GM20000 (cell line): ENCODE results near the gene RPP21.

Experiments used
- DNase-seq: peaks from one replicate; pipeline ENCODE4 v3.0.0; 2012; ENCODE audit warnings: low spot score
- CTCF ChIP-seq: IDR thresholded peaks from 2 replicates; pipeline ENCODE4 v1.5.1; 2012; ENCODE audit warnings: mild to moderate bottlenecking, control low read depth; ENCODE audit errors: extremely low read depth, missing control alignments

Gene RPP21

GRCh38 chr6:30349421-30350177 lies 4.6 kb downstream of the RPP21 start:
- TF ChIP-seq CTCF = no peak
- DNase-seq = peak; percentile 30

DNA sequence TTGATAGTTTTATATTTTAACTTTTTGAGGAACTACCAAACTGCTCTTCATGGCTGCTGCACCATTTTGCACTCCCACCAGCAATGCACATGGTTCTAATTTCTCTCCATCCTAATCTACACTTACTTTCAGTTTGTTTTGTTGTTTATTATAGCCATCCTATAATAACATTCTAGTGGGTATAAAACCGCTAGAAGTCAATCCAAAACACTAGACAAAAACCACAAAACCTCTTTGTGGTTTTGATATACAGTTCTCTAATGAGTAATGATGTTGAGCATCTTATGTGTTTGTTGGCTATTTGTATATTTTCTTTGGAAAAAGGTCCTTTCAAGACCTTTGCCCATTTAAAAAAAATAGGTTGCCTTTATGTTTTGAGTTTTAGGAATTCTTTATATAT lies 5.6 kb downstream of the RPP21 start:
- DNase-seq = no peak
- no peak for TF ChIP-seq CTCF

DNA sequence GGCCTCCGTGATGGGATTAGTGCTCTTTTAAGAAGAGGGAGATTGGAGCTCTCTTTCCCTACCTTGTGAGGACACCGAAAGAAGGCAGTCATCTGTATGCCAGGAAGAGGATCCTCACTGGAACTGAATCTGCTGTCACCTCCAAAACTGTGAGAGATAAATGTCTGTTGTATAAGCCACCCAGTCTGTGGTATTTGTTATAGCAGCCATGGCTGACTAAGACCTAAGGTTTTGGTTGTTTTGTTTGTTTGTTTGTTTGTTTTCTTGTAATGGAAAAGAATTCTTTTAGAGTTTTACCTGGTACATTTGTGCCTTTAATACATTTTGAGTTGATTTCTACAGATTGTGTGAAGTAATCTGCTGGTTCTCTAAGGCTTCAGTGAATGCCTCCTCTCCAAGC lies 7.6 kb downstream of the RPP21 start:
- no peak for DNase-seq
- TF ChIP-seq CTCF = no peak

GRCh38 chr6:30355281-30355680 lies 10.3 kb downstream of the RPP21 start:
- no peak for DNase-seq
- no peak for TF ChIP-seq CTCF

DNA sequence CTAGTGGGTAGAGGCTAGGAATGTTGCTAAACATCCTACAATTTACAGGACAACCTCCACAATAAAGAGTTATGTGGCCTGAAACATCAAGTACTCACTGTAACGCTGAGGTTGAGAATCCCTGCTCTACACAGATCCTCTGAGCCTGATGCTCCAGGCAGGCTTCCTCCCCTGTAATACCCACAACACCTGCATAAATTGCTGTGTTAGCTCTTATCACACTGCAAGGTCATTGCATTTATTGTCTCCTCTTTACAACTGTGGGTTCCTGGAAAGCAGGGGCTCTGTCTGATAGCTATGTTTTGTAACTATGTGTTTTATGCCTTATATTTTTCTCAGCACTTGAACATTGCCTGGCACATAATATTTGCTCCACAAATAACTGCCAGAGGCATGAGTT lies 11.6 kb downstream of the RPP21 start:
- DNase-seq = no peak
- TF ChIP-seq CTCF = no peak

DNA sequence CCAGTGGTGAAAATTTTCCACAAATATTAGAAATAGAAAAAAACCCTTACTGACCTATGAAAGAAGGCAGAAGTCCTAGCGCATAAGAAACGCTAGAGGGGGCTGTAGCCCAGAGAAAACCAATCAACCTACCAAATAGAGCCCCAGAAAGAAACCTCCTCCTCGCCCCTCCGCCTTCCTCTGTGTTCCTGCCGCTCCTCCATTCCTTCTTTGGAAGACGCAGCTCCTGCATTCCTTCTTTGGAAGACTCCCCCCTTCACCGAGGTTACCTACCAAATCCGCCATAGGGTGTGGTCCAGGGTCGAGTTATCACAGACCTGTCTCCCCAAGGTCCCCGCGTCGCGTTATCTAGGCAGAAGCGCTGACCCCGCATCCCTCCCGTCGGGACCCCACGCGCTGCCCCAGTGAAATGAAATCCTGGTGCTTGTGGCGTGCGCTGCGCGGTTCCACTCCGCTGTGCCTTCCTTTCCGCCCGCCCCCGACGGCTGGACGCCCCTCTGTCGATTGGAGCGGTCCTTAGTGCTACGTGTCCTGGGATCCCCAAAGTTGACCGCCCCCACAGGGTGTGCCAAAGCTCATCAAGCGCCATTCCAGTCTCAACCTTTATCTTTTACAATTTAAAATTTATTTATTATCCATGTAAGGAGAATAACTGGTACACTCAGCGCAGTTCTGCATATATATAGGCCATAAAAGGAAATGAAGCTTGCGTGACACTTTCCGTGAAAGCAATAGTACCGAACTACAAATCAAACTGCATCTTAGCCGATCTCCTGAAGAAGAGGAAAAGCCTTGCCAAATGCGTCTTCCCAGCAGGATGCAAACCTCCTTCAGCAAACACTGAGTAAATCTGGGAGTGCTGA lies 13.0 kb downstream of the RPP21 start:
- peak; percentile 39 for TF ChIP-seq CTCF
- peak; percentile 63 for DNase-seq

DNA sequence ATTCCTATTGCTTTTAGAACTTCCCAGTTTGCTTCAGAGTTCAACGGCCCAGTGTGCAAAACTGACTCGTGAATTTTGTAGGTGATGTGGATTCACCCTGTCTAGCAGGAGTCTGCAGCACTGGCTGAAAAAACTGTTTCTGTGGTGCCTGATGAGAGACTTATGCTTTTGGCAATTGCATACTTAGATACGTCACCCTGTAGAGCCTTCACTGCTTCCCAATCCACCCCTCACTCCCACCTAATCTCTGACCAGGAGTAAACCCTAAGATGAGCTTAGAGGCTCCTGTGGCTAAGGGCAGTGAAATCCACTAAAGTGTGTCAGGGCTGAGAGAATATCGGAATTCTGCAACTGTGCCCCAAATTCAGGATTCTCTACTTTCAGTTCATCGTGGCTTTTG lies 14.3 kb downstream of the RPP21 start:
- no peak for TF ChIP-seq CTCF
- no peak for DNase-seq
